Measurements from ENCODE around the gene KRTAP2-1. TPM values are rescaled to one million over a fixed set of nuclear protein-coding genes. Genes with fewer than 3 reads are reported as not detected.
"Not testable (repeated sequence)": the region's sequence is repeated elsewhere in the genome, so short reads cannot be mapped to it uniquely, and the experiment has no call there.

Gene KRTAP2-1
- total and polyA plus RNA-seq, 2 of the 8 experiments (the other 6 are each of a cell fraction or from before 2014, with no cell fraction given) = not detected

- no peak for TF ChIP-seq ATF3 (IDR thresholded peaks at IDR 0.05; ENCODE audit: insufficient read depth, low read depth, low read length)
- TF ChIP-seq SP1 (IDR thresholded peaks at IDR 0.05; ENCODE audit: low read depth, low read length) = no peak
- no peak for TF ChIP-seq BCL11A (IDR thresholded peaks at IDR 0.05; ENCODE audit: low read depth in 2 of 2, low read length in 2 of 2)
- no peak for TF ChIP-seq SRF (IDR thresholded peaks at IDR 0.05; ENCODE audit: low read depth, low read length)
- TF ChIP-seq TAF1 (IDR thresholded peaks at IDR 0.05; ENCODE audit: low read depth, low read length) = no peak
- TF ChIP-seq BRCA1 (IDR thresholded peaks at IDR 0.05; ENCODE audit: low read depth, low read length) = no peak
- TF ChIP-seq NANOG (IDR thresholded peaks at IDR 0.05; ENCODE audit: insufficient read depth, low read depth, low read length, poor library complexity, severe bottlenecking) = no peak
- TF ChIP-seq POU5F1 (IDR thresholded peaks at IDR 0.05; ENCODE audit: low read depth, low read length) = no peak
These were observed 48.9 kb upstream of the KRTAP2-1 start (continued) for GRCh38 chr17:41096055-41096454.

- not testable (repeated sequence) for H2BK12ac ChIP-seq (ENCODE audit: low read depth, low read length); H3K79me2 ChIP-seq (ENCODE audit: control insufficient read depth in 1 of 2, insufficient read depth in 2 of 2, low read length in 2 of 2)
These were observed 41.7 kb upstream of the KRTAP2-1 start for GRCh38 chr17:41088760-41089352.

More at GRCh38 chr17:41088760-41089352, 41.7 kb upstream of the KRTAP2-1 start:
- H2BK120ac ChIP-seq (replicated peaks; ENCODE audit: low read depth, low read length); H3K18ac ChIP-seq (ENCODE audit: extremely low read depth, low read length); H3K4me1 ChIP-seq (replicated peaks in 1 of 4; ENCODE audit: control insufficient read depth in 3 of 4, insufficient read depth in 4 of 4, low read length in 3 of 4); H2BK20ac ChIP-seq (ENCODE audit: low read length); H2BK5ac ChIP-seq (ENCODE audit: low read depth, low read length); H3K9me3 ChIP-seq (ENCODE audit: insufficient read depth in 2 of 2, low read depth in 1 of 2, low read length in 1 of 2); H3K4ac ChIP-seq (replicated peaks; ENCODE audit: insufficient read length, low read depth, low read length); POLR2A ChIA-PET (ENCODE audit: partially characterized antibody); H4K20me1 ChIP-seq (replicated peaks in 1 of 2; ENCODE audit: control insufficient read depth in 1 of 2, insufficient read depth in 2 of 2, low read length in 2 of 2); H3K27ac ChIP-seq (ENCODE audit: low read depth, low read length); FAIRE-seq; H2AFZ ChIP-seq (ENCODE audit: low read length); H3K4me2 ChIP-seq (ENCODE audit: insufficient read depth in 1 of 2, low read depth in 2 of 2, low read length in 2 of 2); H2AK5ac ChIP-seq (ENCODE audit: low read depth, low read length); H4K5ac ChIP-seq (ENCODE audit: insufficient read length, low read depth, low read length); H3K56ac ChIP-seq (replicated peaks; ENCODE audit: insufficient read length, low read depth, low read length); H4K91ac ChIP-seq (replicated peaks; ENCODE audit: insufficient read length, low read length); H3K9ac ChIP-seq (replicated peaks in 1 of 4; ENCODE audit: extremely low read depth in 1 of 4, low read depth in 3 of 4, low read length in 3 of 4); H3K14ac ChIP-seq (ENCODE audit: insufficient read length); DNase-seq (ENCODE audit: low read depth in 1 of 2, low spot score in 2 of 2); H2BK15ac ChIP-seq (ENCODE audit: low read length); H3K27me3 ChIP-seq (replicated peaks in 1 of 4; ENCODE audit: control insufficient read depth in 3 of 4, extremely low read depth in 1 of 4, insufficient read depth in 3 of 4, low read length in 3 of 4); CTCF ChIA-PET (ENCODE audit: partially characterized antibody); H3K23ac ChIP-seq (ENCODE audit: insufficient read length); H3K79me1 ChIP-seq (ENCODE audit: low read depth, low read length); H3K36me3 ChIP-seq (ENCODE audit: control insufficient read depth in 2 of 4, insufficient read depth in 4 of 4, low read length in 3 of 4); H3K4me3 ChIP-seq (ENCODE audit: extremely low read depth in 1 of 4, insufficient read depth in 2 of 4, low read depth in 3 of 4, low read length in 4 of 4); H4K8ac ChIP-seq (ENCODE audit: extremely low read depth, insufficient read depth, low read length); H3K23me2 ChIP-seq (ENCODE audit: low read depth, low read length): not testable (repeated sequence)
- WGBS, 2 experiments (ENCODE audit: extremely low coverage in 1 of 2, insufficient coverage in 1 of 2, insufficient read length in 1 of 2, insufficient replicate concordance in 2 of 2, low coverage in 1 of 2, low lambda C conversion rate in 2 of 2, missing lambda C conversion rate in 1 of 2) = 64% methylated on average over 4 of the region's 4 CpGs; no CpG with 5 or more reads in 1 of the 2 experiments

Measured in H1 (cell line).